Suppressor macrophage treated with lipopolysaccharide for 4 hours (primary cell): ENCODE results near the gene NUS1.
"Not testable (repeated sequence)": the region's sequence is repeated elsewhere in the genome, so short reads cannot be mapped to it uniquely, and the experiment has no call there.

ENCODE experiments used
- DNase-seq: peaks from one replicate; pipeline ENCODE4 v3.0.0-alpha.2; 2020

NUS1 gene

DNA sequence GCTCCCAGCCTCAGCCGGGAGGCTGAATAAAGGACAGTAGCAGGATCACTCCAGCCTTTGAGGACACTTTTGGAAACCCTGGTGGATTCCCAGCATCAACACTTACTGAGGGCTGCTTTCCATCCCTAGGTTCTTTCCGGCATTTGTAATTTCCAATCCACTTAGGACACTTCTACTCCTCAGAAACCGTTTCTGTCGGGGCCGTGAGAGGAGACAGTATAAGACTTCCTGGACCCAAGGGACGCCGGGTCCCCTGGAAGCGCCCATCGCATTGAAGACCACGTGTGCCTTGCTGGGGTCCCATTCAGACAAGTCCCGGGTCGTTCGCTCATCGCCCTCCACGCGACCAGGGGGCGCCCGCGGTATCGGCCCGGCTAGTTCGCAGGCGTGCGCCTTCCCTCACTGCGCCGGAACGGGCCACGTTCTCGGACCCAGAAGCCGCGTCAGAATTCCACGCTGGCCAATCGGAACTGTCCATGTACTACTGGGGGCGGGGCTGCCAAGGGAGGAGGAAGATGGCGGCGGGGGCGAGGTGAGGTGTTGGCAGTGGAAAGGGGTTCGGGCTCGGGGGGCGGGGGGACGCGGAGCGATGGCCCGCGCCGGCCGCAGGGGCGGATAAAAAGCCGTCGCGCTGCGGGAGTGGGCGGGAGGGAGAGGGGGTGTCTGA lies at the start of gene NUS1:
Gene NUS1, plus strand, starts transcription at position 479 of the 667 bp plus-strand sequence. CDS start 202 bp downstream, outside the sequence.
- DNase-seq = peak; percentile 99

DNA sequence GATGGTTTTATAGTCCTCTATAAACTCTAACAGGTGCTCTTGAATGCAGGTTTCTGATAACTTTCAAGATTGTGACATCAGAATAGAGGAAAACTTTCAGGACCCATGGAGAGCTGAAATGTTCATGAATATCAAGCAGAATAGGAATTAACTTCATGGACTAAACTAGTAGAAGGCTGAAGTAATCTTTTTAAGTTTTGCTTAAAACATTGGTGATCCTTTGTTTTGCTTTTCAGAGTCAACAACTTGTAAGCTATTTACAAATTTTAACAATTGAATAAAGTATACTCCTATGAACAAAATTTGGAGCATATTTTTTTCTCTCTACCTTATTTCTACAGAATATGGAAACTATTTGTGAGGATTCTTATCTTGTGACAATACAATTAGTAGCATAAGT lies 47.7 kb upstream of the NUS1 start:
- DNase-seq = no peak

DNA sequence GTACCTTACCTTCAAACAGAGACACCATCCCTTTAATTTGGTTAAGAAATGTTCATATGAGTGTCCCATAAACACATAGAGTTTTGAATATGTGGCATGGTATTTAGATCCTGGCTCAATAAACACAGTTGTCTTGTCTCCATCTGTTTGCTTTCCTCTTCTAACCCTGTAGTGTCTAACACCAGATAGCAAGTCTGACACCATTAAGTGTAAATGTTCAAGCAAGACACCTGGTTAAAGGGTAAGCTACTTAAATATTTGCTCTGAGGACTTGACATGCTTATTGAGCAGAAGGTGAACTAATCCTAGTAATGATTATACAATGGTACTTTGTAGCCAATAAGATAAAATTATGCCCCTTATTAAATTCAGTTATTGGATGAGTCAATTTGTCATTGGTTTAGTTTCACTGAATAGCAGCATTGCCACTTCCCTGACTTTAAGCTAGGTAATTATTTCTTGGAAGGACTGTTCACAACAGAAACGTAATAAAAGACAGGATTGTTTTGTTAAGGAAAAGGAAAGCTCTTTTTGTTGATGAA lies 46.1 kb upstream of the NUS1 start:
- DNase-seq = no peak

DNA sequence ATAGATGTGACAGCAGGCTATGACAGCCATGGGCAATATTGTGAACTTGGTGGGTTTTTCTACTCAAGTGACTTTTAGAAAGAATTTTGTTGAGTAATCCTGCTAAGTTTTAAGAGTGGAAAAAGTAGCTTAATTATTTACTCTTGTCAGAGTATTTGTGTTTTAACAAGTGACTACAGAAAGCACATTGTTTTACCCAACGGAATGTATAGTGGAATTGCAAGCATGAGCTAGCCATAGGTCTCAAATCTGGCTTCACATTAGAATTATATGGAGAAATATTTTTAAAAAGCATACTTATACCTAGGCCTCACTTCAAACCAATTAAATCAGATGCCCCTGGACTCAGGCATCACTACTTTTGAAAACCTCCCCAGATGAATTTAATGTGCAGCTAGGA lies 37.5 kb upstream of the NUS1 start:
- no peak for DNase-seq

- DNase-seq = no peak
These were observed 32.3 kb upstream of the NUS1 start for GRCh38 chr6:117642976-117643375.

DNA sequence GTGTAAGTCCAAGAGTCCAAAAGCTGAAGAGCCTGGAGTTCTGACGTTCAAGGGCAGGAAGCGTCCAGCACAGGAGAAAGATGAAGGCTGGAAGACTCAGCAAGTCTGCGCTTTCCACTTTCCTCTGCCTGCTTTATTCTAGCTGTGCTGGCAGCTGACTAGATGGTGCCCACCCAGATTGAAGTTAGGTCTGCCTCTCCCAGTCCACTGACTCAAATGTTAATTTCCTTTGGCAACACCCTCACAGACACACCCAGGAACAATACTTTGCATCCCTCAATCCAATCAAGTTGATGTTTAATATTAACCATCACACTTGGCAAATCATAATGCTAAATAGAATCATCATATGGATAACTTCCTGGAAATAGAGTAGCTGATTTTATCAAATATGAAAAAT lies 23.3 kb upstream of the NUS1 start:
- not testable (repeated sequence) for DNase-seq

DNA sequence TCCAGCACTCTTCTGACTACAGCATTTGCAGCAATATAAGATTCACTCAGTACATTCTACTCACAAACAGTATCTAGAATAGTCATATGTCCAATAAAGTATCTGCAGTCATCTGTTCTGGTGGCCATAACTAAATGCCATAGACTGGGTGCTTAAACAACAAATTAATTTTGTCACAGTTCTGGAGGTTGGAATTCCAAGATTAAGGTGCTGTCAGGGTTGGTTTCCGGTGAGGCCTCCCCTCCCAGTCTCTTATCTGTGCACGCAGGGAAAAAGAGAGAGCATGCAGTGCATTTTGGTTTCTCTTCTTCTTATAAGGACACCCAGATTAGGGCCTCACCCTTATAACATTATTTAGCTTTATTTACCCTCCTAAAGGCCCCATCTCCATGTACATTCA lies 21.3 kb upstream of the NUS1 start:
- no peak for DNase-seq

GRCh38 chr6:117655380-117655779 lies 19.9 kb upstream of the NUS1 start:
- DNase-seq = no peak

DNA sequence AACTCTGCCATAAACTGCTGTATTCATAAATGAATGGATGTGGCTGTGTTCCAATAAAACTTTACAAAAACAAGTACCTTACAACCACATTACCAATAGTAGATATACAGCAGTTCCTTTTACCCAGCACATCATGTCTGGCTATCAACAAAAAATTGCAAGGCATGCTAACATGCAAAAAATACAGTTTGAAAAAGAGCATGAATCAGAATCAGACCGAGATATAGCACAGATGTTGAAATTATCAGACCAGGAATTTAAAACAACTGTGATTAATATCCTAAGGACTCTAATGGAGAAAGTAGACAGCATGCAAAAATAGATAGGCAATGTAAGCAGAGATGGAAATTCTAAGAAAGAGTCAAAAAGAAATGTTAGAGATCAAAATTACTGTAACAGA lies 8.4 kb upstream of the NUS1 start:
- DNase-seq = no peak

GRCh38 chr6:117668736-117669135 lies 6.5 kb upstream of the NUS1 start:
- no peak for DNase-seq

DNA sequence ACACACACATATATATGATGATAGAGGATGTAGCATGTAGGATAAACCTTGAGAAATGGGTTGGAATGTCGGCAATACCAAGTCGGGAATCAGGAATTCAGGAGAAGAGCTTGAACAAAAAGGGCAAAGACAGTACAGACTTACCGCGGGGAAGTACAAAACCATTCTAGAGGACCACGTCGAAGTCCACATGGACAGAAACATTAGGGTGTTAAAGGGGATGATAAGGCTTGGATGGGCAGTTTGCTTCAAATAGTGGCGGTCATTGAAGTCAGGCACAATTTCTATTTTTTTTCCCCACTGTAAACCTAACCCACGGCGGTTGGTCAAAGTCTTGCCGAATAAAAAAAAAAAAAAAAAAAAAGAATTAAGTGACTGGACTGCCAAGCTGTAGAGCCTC lies 766 bp upstream of the NUS1 start:
- no peak for DNase-seq

GRCh38 chr6:117675658-117676301 lies 511 bp downstream of the NUS1 start:
- DNase-seq = peak; percentile 12

DNA sequence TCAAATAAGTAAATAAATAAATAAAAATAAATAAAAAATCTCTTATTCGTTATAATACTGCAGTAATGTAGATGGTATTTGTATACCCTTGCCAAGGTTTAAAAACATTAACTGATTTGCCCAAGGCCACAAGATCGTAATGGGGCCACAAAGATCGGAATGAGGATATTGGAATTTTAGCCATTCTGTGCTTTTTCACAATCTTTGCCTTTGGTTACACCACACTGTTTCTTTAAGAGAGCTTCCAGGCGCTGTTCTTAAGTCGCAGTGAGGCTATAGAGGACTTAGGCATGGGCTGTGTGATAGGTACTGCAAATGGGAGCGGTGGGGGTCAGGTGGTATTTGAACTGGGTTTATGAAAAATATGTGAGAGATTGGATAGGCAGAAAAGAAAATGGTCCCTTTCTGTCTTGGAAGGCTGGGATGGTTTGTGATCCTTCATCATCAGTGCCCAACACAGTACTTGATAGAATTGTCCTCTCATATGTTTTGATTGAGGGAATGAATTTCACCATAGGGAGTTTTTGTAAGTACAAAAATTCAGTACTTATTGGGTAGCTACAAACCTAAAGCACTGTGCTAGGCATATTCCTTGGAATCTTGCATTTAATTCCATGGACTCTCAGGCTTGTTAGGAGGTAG lies 1.4 kb downstream of the NUS1 start:
- peak; percentile 12 for DNase-seq

GRCh38 chr6:117677553-117678141 lies 2.4 kb downstream of the NUS1 start:
- DNase-seq = peak; percentile 90

GRCh38 chr6:117681162-117681741 lies 6.0 kb downstream of the NUS1 start:
- DNase-seq = peak; percentile 19

DNA sequence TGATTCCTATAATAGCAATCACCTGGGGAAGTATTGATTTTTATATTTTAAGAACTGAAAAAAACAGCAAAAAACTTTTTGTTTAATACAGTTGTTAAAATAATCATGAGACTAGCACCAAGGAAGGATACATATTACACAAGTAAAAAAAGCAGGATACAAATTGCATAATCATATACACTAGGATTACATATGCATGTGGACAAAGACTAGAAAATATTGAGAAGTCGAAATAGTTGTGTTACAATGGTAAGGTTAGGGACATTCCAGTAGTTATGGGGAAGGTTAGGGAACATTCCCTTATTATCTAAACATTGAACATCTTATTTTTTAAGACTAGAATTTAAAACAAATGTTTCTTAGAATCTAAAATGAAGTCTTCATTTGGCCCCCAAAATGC lies 9.5 kb downstream of the NUS1 start:
- DNase-seq = peak; percentile 26

GRCh38 chr6:117685359-117685758 lies 10.1 kb downstream of the NUS1 start:
- no peak for DNase-seq

- peak; percentile 55 for DNase-seq
These were observed 11.9 kb downstream of the NUS1 start for GRCh38 chr6:117687021-117687648.

- not testable (repeated sequence) for DNase-seq
These were observed 14.3 kb downstream of the NUS1 start for GRCh38 chr6:117689584-117689983.

- no peak for DNase-seq
These were observed 31.2 kb downstream of the NUS1 start for GRCh38 chr6:117706504-117706903.

- not testable (repeated sequence) for DNase-seq
These were observed 31.8 kb downstream of the NUS1 start for GRCh38 chr6:117706936-117707509.

DNA sequence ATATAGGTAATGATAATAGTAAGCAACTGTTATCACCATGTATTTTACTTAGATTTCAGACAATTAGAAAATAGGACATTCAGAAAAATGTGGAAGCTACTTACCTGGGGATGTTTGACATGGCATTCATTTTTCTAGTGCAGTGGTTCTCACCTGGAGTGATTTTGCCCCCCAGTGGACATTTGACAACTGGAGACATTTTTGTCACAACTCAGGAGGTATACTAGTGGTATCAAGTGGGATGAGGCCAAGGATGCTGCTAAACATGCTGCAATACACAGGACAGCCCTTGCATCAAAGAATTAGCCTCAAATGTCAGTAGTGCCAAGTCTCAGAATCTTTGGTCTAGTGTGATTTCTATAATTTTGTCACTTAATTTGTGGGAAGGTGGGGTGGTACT lies 36.1 kb downstream of the NUS1 start:
- no peak for DNase-seq
